Measurements from ENCODE around the gene SYNDIG1. TPM values are rescaled to one million over a fixed set of nuclear protein-coding genes. Genes with fewer than 3 reads are reported as not detected.

Gene SYNDIG1
- total and polyA plus RNA-seq, 2 donors, result 1.7 to 2.2 TPM

GRCh38 chr20:24643731-24644626, 174.6 kb downstream of the SYNDIG1 start:
- no peaks in the 10 kb centered on the region for H3K4me1 ChIP-seq (ENCODE audit: insufficient read depth)
- no peak overlapping the region for H3K27ac ChIP-seq (ENCODE audit: low read depth)
- WGBS, result 96% methylated on average over 2 of the region's 2 CpGs
- DNase-seq (ENCODE audit: extremely low spot score), result no peak
- H3K36me3 ChIP-seq (ENCODE audit: insufficient read depth), result no peaks in the 10 kb centered on the region
- no peak overlapping the region for H3K4me3 ChIP-seq (ENCODE audit: low read depth, low read length)

GRCh38 chr20:24646321-24646720, 176.9 kb downstream of the SYNDIG1 start:
- Histone ChIP-seq H3K4me3 (ENCODE audit: low read depth, low read length) (no peak overlapping the region), H3K4me1 (ENCODE audit: insufficient read depth) (no peaks in the 10 kb centered on the region), H3K27ac (ENCODE audit: low read depth) (no peak overlapping the region), H3K36me3 (ENCODE audit: insufficient read depth) (no peaks in the 10 kb centered on the region)
- DNase-seq (ENCODE audit: extremely low spot score), result no peak
- 84% methylated on average over 10 of the region's 10 CpGs for WGBS

- H3K4me3 ChIP-seq (ENCODE audit: low read depth, low read length), result no peak overlapping the region
- no peaks in the 10 kb centered on the region for H3K4me1 ChIP-seq (ENCODE audit: insufficient read depth)
- H3K27ac ChIP-seq (ENCODE audit: low read depth), result no peak overlapping the region
- H3K36me3 ChIP-seq (ENCODE audit: insufficient read depth), result no peaks in the 10 kb centered on the region
- 78% methylated on average over 2 of the region's 2 CpGs for WGBS
- no peak for DNase-seq (ENCODE audit: extremely low spot score)
Measured at GRCh38 chr20:24647713-24648112, 178.3 kb downstream of the SYNDIG1 start.

GRCh38 chr20:24648481-24648880, 179.1 kb downstream of the SYNDIG1 start:
- Histone ChIP-seq H3K27ac (ENCODE audit: low read depth) (no peak overlapping the region), H3K36me3 (ENCODE audit: insufficient read depth) (no peaks in the 10 kb centered on the region), H3K4me3 (ENCODE audit: low read depth, low read length) (no peak overlapping the region), H3K4me1 (ENCODE audit: insufficient read depth) (no peaks in the 10 kb centered on the region)
- WGBS, result 53% methylated on average over 4 of the region's 4 CpGs
- no peak for DNase-seq (ENCODE audit: extremely low spot score)

- Histone ChIP-seq H3K4me3 (ENCODE audit: low read depth, low read length) (no peak overlapping the region), H3K4me1 (ENCODE audit: insufficient read depth) (no peaks in the 10 kb centered on the region), H3K27ac (ENCODE audit: low read depth) (no peak overlapping the region), H3K36me3 (ENCODE audit: insufficient read depth) (no peaks in the 10 kb centered on the region)
- DNase-seq (ENCODE audit: extremely low spot score), result no peak
- 87% methylated on average over 2 of the region's 2 CpGs for WGBS
Measured at GRCh38 chr20:24648919-24649318, 179.5 kb downstream of the SYNDIG1 start.

GRCh38 chr20:24649787-24650490, 180.5 kb downstream of the SYNDIG1 start:
- Histone ChIP-seq H3K36me3 (ENCODE audit: insufficient read depth) (no peaks in the 10 kb centered on the region), H3K4me1 (ENCODE audit: insufficient read depth) (no peaks in the 10 kb centered on the region), H3K4me3 (ENCODE audit: low read depth, low read length) (no peak overlapping the region), H3K27ac (ENCODE audit: low read depth) (no peak overlapping the region)
- WGBS, result 48% methylated on average over 11 of the region's 11 CpGs
- DNase-seq (ENCODE audit: extremely low spot score), result no peak

- no peak for DNase-seq (ENCODE audit: extremely low spot score)
- WGBS, result 59% methylated on average over 7 of the region's 7 CpGs
- H3K4me1 ChIP-seq (ENCODE audit: insufficient read depth), result no peaks in the 10 kb centered on the region
- no peak overlapping the region for H3K4me3 ChIP-seq (ENCODE audit: low read depth, low read length)
- H3K36me3 ChIP-seq (ENCODE audit: insufficient read depth), result no peaks in the 10 kb centered on the region
- H3K27ac ChIP-seq (ENCODE audit: low read depth), result no peak overlapping the region
Measured at GRCh38 chr20:24651171-24651975, 181.9 kb downstream of the SYNDIG1 start.

- Histone ChIP-seq H3K4me3 (ENCODE audit: low read depth, low read length) (no peak overlapping the region), H3K36me3 (ENCODE audit: insufficient read depth) (no peaks in the 10 kb centered on the region)
- 72% methylated on average over 4 of the region's 4 CpGs for WGBS
Measured at GRCh38 chr20:24651976-24652345, 182.5 kb downstream of the SYNDIG1 start.

GRCh38 chr20:24653306-24653705, 183.9 kb downstream of the SYNDIG1 start:
- H3K4me3 ChIP-seq (ENCODE audit: low read depth, low read length), result no peak overlapping the region
- 68% methylated on average over 5 of the region's 5 CpGs for WGBS
- no peaks in the 10 kb centered on the region for H3K36me3 ChIP-seq (ENCODE audit: insufficient read depth)
- no peak overlapping the region for H3K27ac ChIP-seq (ENCODE audit: low read depth)
- no peaks in the 10 kb centered on the region for H3K4me1 ChIP-seq (ENCODE audit: insufficient read depth)
- no peak for DNase-seq (ENCODE audit: extremely low spot score)

More at GRCh38 chr20:24651976-24652345, 182.5 kb downstream of the SYNDIG1 start:
- Histone ChIP-seq H3K27ac (ENCODE audit: low read depth) (no peak overlapping the region), H3K4me1 (ENCODE audit: insufficient read depth) (no peaks in the 10 kb centered on the region)
- DNase-seq (ENCODE audit: extremely low spot score), result no peak

GRCh38 chr20:24654425-24654824, 185.0 kb downstream of the SYNDIG1 start:
- Histone ChIP-seq H3K36me3 (ENCODE audit: insufficient read depth) (no peaks in the 10 kb centered on the region), H3K4me1 (ENCODE audit: insufficient read depth) (no peaks in the 10 kb centered on the region), H3K27ac (ENCODE audit: low read depth) (no peak overlapping the region), H3K4me3 (ENCODE audit: low read depth, low read length) (no peak overlapping the region)
- 52% methylated on average over 1 of the region's 1 CpG for WGBS
- DNase-seq (ENCODE audit: extremely low spot score), result no peak

GRCh38 chr20:24656391-24656790, 187.0 kb downstream of the SYNDIG1 start:
- DNase-seq (ENCODE audit: extremely low spot score), result no peak
- Histone ChIP-seq H3K36me3 (ENCODE audit: insufficient read depth) (no peaks in the 10 kb centered on the region), H3K4me1 (ENCODE audit: insufficient read depth) (no peaks in the 10 kb centered on the region), H3K4me3 (ENCODE audit: low read depth, low read length) (no peak overlapping the region), H3K27ac (ENCODE audit: low read depth) (no peak overlapping the region)
- WGBS, result 89% methylated on average over 12 of the region's 12 CpGs

GRCh38 chr20:24657196-24657595, 187.8 kb downstream of the SYNDIG1 start:
- H3K4me3 ChIP-seq (ENCODE audit: low read depth, low read length), result no peak overlapping the region
- H3K36me3 ChIP-seq (ENCODE audit: insufficient read depth), result no peaks in the 10 kb centered on the region
- H3K27ac ChIP-seq (ENCODE audit: low read depth), result no peak overlapping the region
- DNase-seq (ENCODE audit: extremely low spot score), result no peak
- no peaks in the 10 kb centered on the region for H3K4me1 ChIP-seq (ENCODE audit: insufficient read depth)
- 66% methylated on average over 8 of the region's 8 CpGs for WGBS

GRCh38 chr20:24657878-24658620, 188.6 kb downstream of the SYNDIG1 start:
- WGBS, result 66% methylated on average over 27 of the region's 27 CpGs
- no peak overlapping the region for H3K27ac ChIP-seq (ENCODE audit: low read depth)
- no peaks in the 10 kb centered on the region for H3K36me3 ChIP-seq (ENCODE audit: insufficient read depth)
- H3K4me1 ChIP-seq (ENCODE audit: insufficient read depth), result no peaks in the 10 kb centered on the region
- DNase-seq (ENCODE audit: extremely low spot score), result no peak
- no peak overlapping the region for H3K4me3 ChIP-seq (ENCODE audit: low read depth, low read length)

Measured in urinary bladder (tissue), 4 donors.